MM.1S (cell line): ENCODE results near the gene TNPO3.

Experiments
- DNase-seq: peaks from one replicate; pipeline ENCODE4 v3.0.0-alpha.2; 2015
- H2AFZ ChIP-seq: fragments of 300-600 bp; sonication (generic); 2 replicates; pipeline ENCODE4 v1.6.0; 2016; ENCODE audit warnings: antibody characterized with exemption, low read length
- H3F3A ChIP-seq: fragments of 300-600 bp; sonication (generic); 2 replicates; pipeline ENCODE4 v1.6.1; 2016; ENCODE audit warnings: mild to moderate bottlenecking, antibody characterized with exemption, low read length, moderate library complexity, mixed read lengths; ENCODE audit not compliant: insufficient read depth
- H3K27ac ChIP-seq: fragments of 300-600 bp; sonication (generic); 2 replicates; pipeline ENCODE4 v1.5.1; 2016; ENCODE audit warnings: mild to moderate bottlenecking, low read length
- H3K27me3 ChIP-seq: fragments of 300-600 bp; sonication (generic); replicated peaks from 2 replicates; pipeline ENCODE4 v1.6.0; 2016; ENCODE audit warnings: low read length; ENCODE audit not compliant: insufficient read depth
- H3K36me3 ChIP-seq: fragments of 300-600 bp; sonication (generic); replicated peaks from 2 replicates; pipeline ENCODE4 v1.6.1; 2016; ENCODE audit warnings: mild to moderate bottlenecking, low read length, mixed read lengths; ENCODE audit not compliant: insufficient read depth
- H3K4me1 ChIP-seq: fragments of 300-600 bp; sonication (generic); 2 replicates; pipeline ENCODE4 v1.6.1; 2016; ENCODE audit warnings: low read length, mixed read lengths
- H3K4me2 ChIP-seq: fragments of 300-600 bp; sonication (generic); 2 replicates; pipeline ENCODE4 v1.6.0; 2016; ENCODE audit warnings: low read depth, low read length
- H3K4me3 ChIP-seq: fragments of 300-600 bp; sonication (generic); 2 replicates; pipeline ENCODE4 v1.5.1; 2016; ENCODE audit warnings: low read length, mixed read lengths
- H3K79me2 ChIP-seq: fragments of 300-600 bp; sonication (generic); 2 replicates; pipeline ENCODE4 v1.6.1; 2016; ENCODE audit warnings: mixed run types, low read length, mixed read lengths
- H3K9ac ChIP-seq: fragments of 300-600 bp; sonication (generic); 2 replicates; pipeline ENCODE4 v1.6.1; 2016; ENCODE audit warnings: low read length, mixed read lengths
- H3K9me2 ChIP-seq: fragments of 300-600 bp; sonication (generic); replicated peaks from 2 replicates; pipeline ENCODE4 v1.6.1; 2016; ENCODE audit warnings: mild to moderate bottlenecking, low read length, mixed read lengths; ENCODE audit not compliant: insufficient read depth
- H3K9me3 ChIP-seq: fragments of 300-600 bp; sonication (generic); replicated peaks from 2 replicates; pipeline ENCODE4 v1.6.1; 2016; ENCODE audit warnings: mild to moderate bottlenecking, low read length, mixed read lengths; ENCODE audit not compliant: insufficient read depth
- H4K20me1 ChIP-seq: fragments of 300-600 bp; sonication (generic); 2 replicates; pipeline ENCODE4 v1.6.1; 2016; ENCODE audit warnings: mild to moderate bottlenecking, low read length, moderate library complexity, mixed read lengths; ENCODE audit not compliant: insufficient read depth
- EZH2 ChIP-seq: fragments of 300-600 bp; sonication (generic); optimal IDR thresholded peaks from 2 replicates; pipeline ENCODE3; 2017; ENCODE audit warnings: low read depth, mild to moderate bottlenecking, antibody characterized with exemption, low read length, mixed read lengths
- EZH2phosphoT487 ChIP-seq: fragments of 300-600 bp; sonication (generic); IDR thresholded peaks from 2 replicates; pipeline ENCODE4 v1.6.1; 2018; ENCODE audit warnings: antibody characterized with exemption, low read length
- TF ChIP-seq, protein P1 (sequence below): fragments of 300-600 bp; sonication (generic); IDR thresholded peaks from 2 replicates; pipeline ENCODE4 v1.5.1; 2016; ENCODE audit warnings: antibody characterized with exemption, low read length, mixed read lengths

TNPO3 gene

DNA sequence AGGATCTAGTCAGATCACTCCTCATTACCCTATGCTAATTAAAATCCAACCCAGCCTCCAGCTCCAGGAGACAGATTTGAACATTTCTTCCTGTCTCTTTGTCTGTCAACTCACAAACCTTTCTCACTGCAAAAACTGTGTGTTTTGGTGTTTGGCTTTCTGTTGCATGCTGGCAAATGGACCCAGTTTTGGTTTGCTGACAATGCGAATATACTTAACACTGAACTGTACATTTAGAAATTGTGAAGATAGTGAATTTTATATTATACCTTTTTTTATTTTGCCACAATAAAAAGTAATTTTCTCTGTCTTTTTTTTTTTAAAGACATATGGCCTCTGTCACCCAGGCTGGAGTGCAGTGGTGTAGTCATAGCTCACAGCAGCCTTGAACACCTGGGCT, 18.3 kb upstream of the TNPO3 start:
- Histone ChIP-seq H3K36me3 (no peaks in the 10 kb centered on the region), H3F3A (0 out of 2 replicates have a peak, but pooled peaks cover 6% of the 10 kb centered on the region), H3K4me3 (no peak overlapping the region), H3K9me2 (no peaks in the 10 kb centered on the region), H2AFZ (peak overlapping the region; percentile 33; the same call in 1 of the 2 replicates), H3K9ac (no peak overlapping the region), H3K4me1 (peaks cover 14% of the 10 kb centered on the region), H3K79me2 (no peaks in the 10 kb centered on the region), H3K27me3 (no peaks in the 10 kb centered on the region), H3K27ac (peak overlapping the region; percentile 20; the same call in 1 of the 2 replicates), H3K9me3 (no peaks in the 10 kb centered on the region), H3K4me2 (peak overlapping the region; percentile 35; the same call in 1 of the 2 replicates), H4K20me1 (no peaks in the 10 kb centered on the region)
- DNase-seq: no peak
- TF ChIP-seq, protein P1, sequence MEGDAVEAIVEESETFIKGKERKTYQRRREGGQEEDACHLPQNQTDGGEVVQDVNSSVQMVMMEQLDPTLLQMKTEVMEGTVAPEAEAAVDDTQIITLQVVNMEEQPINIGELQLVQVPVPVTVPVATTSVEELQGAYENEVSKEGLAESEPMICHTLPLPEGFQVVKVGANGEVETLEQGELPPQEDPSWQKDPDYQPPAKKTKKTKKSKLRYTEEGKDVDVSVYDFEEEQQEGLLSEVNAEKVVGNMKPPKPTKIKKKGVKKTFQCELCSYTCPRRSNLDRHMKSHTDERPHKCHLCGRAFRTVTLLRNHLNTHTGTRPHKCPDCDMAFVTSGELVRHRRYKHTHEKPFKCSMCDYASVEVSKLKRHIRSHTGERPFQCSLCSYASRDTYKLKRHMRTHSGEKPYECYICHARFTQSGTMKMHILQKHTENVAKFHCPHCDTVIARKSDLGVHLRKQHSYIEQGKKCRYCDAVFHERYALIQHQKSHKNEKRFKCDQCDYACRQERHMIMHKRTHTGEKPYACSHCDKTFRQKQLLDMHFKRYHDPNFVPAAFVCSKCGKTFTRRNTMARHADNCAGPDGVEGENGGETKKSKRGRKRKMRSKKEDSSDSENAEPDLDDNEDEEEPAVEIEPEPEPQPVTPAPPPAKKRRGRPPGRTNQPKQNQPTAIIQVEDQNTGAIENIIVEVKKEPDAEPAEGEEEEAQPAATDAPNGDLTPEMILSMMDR: no peak
- no peak for TF ChIP-seq EZH2
- no peak for TF ChIP-seq EZH2phosphoT487

DNA sequence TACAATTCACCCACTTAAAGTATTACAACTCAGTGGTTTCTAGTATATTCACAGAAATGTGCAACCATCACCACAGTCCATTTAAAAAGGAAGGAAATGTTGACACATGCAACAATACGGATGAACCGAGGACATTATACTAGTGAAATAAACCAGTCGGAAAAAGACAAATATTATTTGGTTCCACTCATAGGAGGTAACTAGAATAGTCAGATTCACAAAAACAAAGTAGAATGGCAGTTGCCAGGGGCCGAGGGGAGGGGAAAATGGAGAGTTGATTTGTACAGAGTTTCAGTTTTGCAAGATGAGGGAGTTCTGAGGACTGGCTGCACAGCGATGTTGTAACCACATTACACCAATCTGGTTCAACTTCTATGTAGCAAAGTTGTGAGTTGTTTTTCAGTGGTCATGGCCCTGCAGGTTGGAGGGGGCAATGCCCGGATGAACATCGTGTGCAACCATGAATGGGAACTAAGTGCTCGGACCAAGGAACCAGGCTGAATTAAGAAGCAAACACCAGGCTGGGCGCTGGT, 17.6 kb upstream of the TNPO3 start:
- peak; percentile 75 for DNase-seq
- H4K20me1 ChIP-seq: no peaks in the 10 kb centered on the region
- H3K79me2 ChIP-seq: no peaks in the 10 kb centered on the region
- no peaks in the 10 kb centered on the region for H3K9me2 ChIP-seq
- H3K27me3 ChIP-seq: no peaks in the 10 kb centered on the region
- peaks cover 14% of the 10 kb centered on the region for H3K4me1 ChIP-seq
- H3K27ac ChIP-seq: peak overlapping the region; percentile 20; the same call in 1 of the 2 replicates
- H3K36me3 ChIP-seq: no peaks in the 10 kb centered on the region
- H2AFZ ChIP-seq: peak overlapping the region; percentile 33
- H3K9me3 ChIP-seq: no peaks in the 10 kb centered on the region
- H3F3A ChIP-seq: 0 out of 2 replicates have a peak, but pooled peaks cover 6% of the 10 kb centered on the region
- TF ChIP-seq, protein P1: no peak
- TF ChIP-seq EZH2 (no peak), EZH2phosphoT487 (no peak)
- no peak overlapping the region for H3K4me3 ChIP-seq
- no peak overlapping the region for H3K9ac ChIP-seq
- H3K4me2 ChIP-seq: peak overlapping the region; percentile 35

DNA sequence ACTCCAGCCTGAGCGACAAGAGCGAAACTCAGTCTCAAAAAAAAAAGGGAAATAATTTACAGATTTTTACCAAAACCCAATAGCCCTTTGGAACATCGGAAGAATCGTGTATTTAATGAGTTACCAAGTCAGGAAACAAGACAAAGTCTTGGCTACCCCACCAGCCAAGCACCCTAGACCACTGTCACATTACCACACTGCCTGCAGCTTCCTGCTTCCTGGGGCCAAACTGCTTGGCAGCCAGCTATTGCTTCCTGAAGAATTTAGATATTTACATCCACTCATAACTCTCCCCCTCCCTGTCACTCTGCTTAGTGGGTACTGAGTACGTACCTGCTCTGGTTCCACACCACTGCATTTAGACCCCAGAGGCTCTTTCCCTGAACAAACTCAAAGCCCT, 14.1 kb upstream of the TNPO3 start:
- H3F3A ChIP-seq: 0 out of 2 replicates have a peak, but pooled peaks cover 6% of the 10 kb centered on the region
- no peak overlapping the region for H3K4me2 ChIP-seq
- peaks cover 14% of the 10 kb centered on the region for H3K4me1 ChIP-seq
- H3K27ac ChIP-seq: no peak overlapping the region
- H4K20me1 ChIP-seq: no peaks in the 10 kb centered on the region
- no peaks in the 10 kb centered on the region for H3K36me3 ChIP-seq
- H2AFZ ChIP-seq: no peak overlapping the region
- H3K79me2 ChIP-seq: no peaks in the 10 kb centered on the region
- H3K9ac ChIP-seq: no peak overlapping the region
- H3K9me2 ChIP-seq: no peaks in the 10 kb centered on the region
- no peak overlapping the region for H3K4me3 ChIP-seq
- TF ChIP-seq EZH2: no peak
- TF ChIP-seq, protein P1: no peak
- TF ChIP-seq EZH2phosphoT487: no peak
- DNase-seq: no peak
- H3K9me3 ChIP-seq: no peaks in the 10 kb centered on the region
- H3K27me3 ChIP-seq: no peaks in the 10 kb centered on the region
